ENCODE results near the gene APELA. TPM values are rescaled to one million over a fixed set of nuclear protein-coding genes. Genes with fewer than 3 reads are reported as not detected.

The APELA gene
- total and polyA plus RNA-seq, 2 of the 13 experiments (the other 11 are each of a cell fraction or from before 2014, with no cell fraction given), result not detected

- TF ChIP-seq, protein P1, sequence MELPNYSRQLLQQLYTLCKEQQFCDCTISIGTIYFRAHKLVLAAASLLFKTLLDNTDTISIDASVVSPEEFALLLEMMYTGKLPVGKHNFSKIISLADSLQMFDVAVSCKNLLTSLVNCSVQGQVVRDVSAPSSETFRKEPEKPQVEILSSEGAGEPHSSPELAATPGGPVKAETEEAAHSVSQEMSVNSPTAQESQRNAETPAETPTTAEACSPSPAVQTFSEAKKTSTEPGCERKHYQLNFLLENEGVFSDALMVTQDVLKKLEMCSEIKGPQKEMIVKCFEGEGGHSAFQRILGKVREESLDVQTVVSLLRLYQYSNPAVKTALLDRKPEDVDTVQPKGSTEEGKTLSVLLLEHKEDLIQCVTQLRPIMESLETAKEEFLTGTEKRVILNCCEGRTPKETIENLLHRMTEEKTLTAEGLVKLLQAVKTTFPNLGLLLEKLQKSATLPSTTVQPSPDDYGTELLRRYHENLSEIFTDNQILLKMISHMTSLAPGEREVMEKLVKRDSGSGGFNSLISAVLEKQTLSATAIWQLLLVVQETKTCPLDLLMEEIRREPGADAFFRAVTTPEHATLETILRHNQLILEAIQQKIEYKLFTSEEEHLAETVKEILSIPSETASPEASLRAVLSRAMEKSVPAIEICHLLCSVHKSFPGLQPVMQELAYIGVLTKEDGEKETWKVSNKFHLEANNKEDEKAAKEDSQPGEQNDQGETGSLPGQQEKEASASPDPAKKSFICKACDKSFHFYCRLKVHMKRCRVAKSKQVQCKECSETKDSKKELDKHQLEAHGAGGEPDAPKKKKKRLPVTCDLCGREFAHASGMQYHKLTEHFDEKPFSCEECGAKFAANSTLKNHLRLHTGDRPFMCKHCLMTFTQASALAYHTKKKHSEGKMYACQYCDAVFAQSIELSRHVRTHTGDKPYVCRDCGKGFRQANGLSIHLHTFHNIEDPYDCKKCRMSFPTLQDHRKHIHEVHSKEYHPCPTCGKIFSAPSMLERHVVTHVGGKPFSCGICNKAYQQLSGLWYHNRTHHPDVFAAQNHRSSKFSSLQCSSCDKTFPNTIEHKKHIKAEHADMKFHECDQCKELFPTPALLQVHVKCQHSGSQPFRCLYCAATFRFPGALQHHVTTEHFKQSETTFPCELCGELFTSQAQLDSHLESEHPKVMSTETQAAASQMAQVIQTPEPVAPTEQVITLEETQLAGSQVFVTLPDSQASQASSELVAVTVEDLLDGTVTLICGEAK (IDR thresholded peaks at IDR 0.05), result no peak
- TF ChIP-seq, protein P1 (CRISPR knock-in tag; IDR thresholded peaks at IDR 0.05), result no peak
- TF ChIP-seq EZH2 (conservative IDR thresholded peaks at IDR 0.05; ENCODE audit: low read depth, low read length) (no peak), ZNF138 (CRISPR knock-in tag; IDR thresholded peaks at IDR 0.05; ENCODE audit: low read depth) (no peak), ZFP62 (CRISPR knock-in tag; IDR thresholded peaks at IDR 0.05) (no peak), MAFG (CRISPR knock-in tag; IDR thresholded peaks at IDR 0.05) (no peak), CBX1 (IDR thresholded peaks at IDR 0.05; ENCODE audit: low read depth) (no peak)
Observed at GRCh38 chr4:164892018-164892417, 15.0 kb downstream of the APELA start (continued).

Data from HepG2 (cell line).